Measurements from ENCODE around the gene FFAR2.

FFAR2 gene

GRCh38 chr19:35433448-35433847, 14.6 kb upstream of the FFAR2 start:
- no peak for TF ChIP-seq CTCF (IDR thresholded peaks at IDR 0.05; ENCODE audit: low read depth, low read length)
- H3K4me3 ChIP-seq (replicated peaks in 1 of 2; ENCODE audit: low read depth in 2 of 2, low read length in 2 of 2) = no peak overlapping the region
- DNase-seq (ENCODE audit: low read depth in 2 of 2) = no peak

- no peak for DNase-seq (ENCODE audit: low read depth in 2 of 2)
- no peak overlapping the region for H3K4me3 ChIP-seq (replicated peaks in 1 of 2; ENCODE audit: low read depth in 2 of 2, low read length in 2 of 2)
- no peak for TF ChIP-seq CTCF (IDR thresholded peaks at IDR 0.05; ENCODE audit: low read depth, low read length)
Observed at GRCh38 chr19:35435896-35436295, 12.2 kb upstream of the FFAR2 start.

GRCh38 chr19:35436477-35437405, 11.3 kb upstream of the FFAR2 start:
- no peak overlapping the region for H3K4me3 ChIP-seq (replicated peaks in 1 of 2; ENCODE audit: low read depth in 2 of 2, low read length in 2 of 2)
- DNase-seq (ENCODE audit: low read depth in 2 of 2) = peak; percentile 27 to 89
- no peak for TF ChIP-seq CTCF (IDR thresholded peaks at IDR 0.05; ENCODE audit: low read depth, low read length)

- no peak for TF ChIP-seq CTCF (IDR thresholded peaks at IDR 0.05; ENCODE audit: low read depth, low read length)
- H3K4me3 ChIP-seq (replicated peaks in 1 of 2; ENCODE audit: low read depth in 2 of 2, low read length in 2 of 2) = no peak overlapping the region
- no peak for DNase-seq (ENCODE audit: low read depth in 2 of 2)
Observed at GRCh38 chr19:35437406-35437951, 10.6 kb upstream of the FFAR2 start.

GRCh38 chr19:35438096-35438495, 10.0 kb upstream of the FFAR2 start:
- DNase-seq (ENCODE audit: low read depth in 2 of 2) = no peak
- no peak for TF ChIP-seq CTCF (IDR thresholded peaks at IDR 0.05; ENCODE audit: low read depth, low read length)

GRCh38 chr19:35438527-35438926, 9.5 kb upstream of the FFAR2 start:
- no peak for TF ChIP-seq CTCF (IDR thresholded peaks at IDR 0.05; ENCODE audit: low read depth, low read length)
- DNase-seq (ENCODE audit: low read depth in 2 of 2) = peak in 1 of 2 donors; percentile 62

More at GRCh38 chr19:35438096-35438495, 10.0 kb upstream of the FFAR2 start:
- H3K4me3 ChIP-seq (replicated peaks in 1 of 2; ENCODE audit: low read depth in 2 of 2, low read length in 2 of 2) = no peak overlapping the region

More at GRCh38 chr19:35438527-35438926, 9.5 kb upstream of the FFAR2 start:
- H3K4me3 ChIP-seq (replicated peaks in 1 of 2; ENCODE audit: low read depth in 2 of 2, low read length in 2 of 2) = no peak overlapping the region

Data from cardiac fibroblast (primary cell).